Ishikawa (cell line): Measurements from ENCODE around the gene TMEM63A.

Experiments used
- CEBPB ChIP-seq: IDR thresholded peaks from 2 replicates; pipeline ENCODE4 v1.6.1; 2012
- CREB1 ChIP-seq: IDR thresholded peaks from 2 replicates; pipeline ENCODE4 v1.6.1; 2012; ENCODE audit warnings: low read depth
- EGR1 ChIP-seq: IDR thresholded peaks from 2 replicates; pipeline ENCODE4 v1.6.1; 2012
- EP300 ChIP-seq: IDR thresholded peaks from 2 replicates; pipeline ENCODE4 v1.6.1; 2012; ENCODE audit warnings: borderline replicate concordance
- FOXM1 ChIP-seq: IDR thresholded peaks from 2 replicates; pipeline ENCODE4 v1.6.1; 2012; ENCODE audit warnings: low read depth, borderline replicate concordance
- MAX ChIP-seq: IDR thresholded peaks from 2 replicates; pipeline ENCODE4 v1.6.1; 2012
- NFIC ChIP-seq: IDR thresholded peaks from 2 replicates; pipeline ENCODE4 v1.6.1; 2012
- RAD21 ChIP-seq: IDR thresholded peaks from 2 replicates; pipeline ENCODE4 v1.6.1; 2012; ENCODE audit warnings: low read depth
- REST ChIP-seq: IDR thresholded peaks from 2 replicates; pipeline ENCODE4 v1.6.1; 2012; ENCODE audit warnings: low read depth, mild to moderate bottlenecking
- TAF1 ChIP-seq: IDR thresholded peaks from 2 replicates; pipeline ENCODE4 v1.6.1; 2012; ENCODE audit warnings: low read depth, mild to moderate bottlenecking
- TCF12 ChIP-seq: IDR thresholded peaks from 2 replicates; pipeline ENCODE4 v1.6.1; 2012; ENCODE audit warnings: low read depth
- TEAD4 ChIP-seq: IDR thresholded peaks from 2 replicates; pipeline ENCODE4 v1.6.1; 2012
- USF1 ChIP-seq: IDR thresholded peaks from 2 replicates; pipeline ENCODE4 v1.6.1; 2012
- YY1 ChIP-seq: IDR thresholded peaks from 2 replicates; pipeline ENCODE4 v1.6.1; 2012; ENCODE audit warnings: low read depth
- ZBTB7A ChIP-seq: IDR thresholded peaks from 2 replicates; pipeline ENCODE4 v1.6.1; 2012; ENCODE audit warnings: low read depth

Gene TMEM63A

GRCh38 chr1:225881959-225882693 is at the start of gene TMEM63A:
Gene TMEM63A (minus strand): TSS chr1:225882380. CDS start chr1:225877580, 4,800 bp downstream.
- no peak for TF ChIP-seq EP300
- TF ChIP-seq TEAD4 = peak; percentile 9; the same call in 1 of the 2 replicates
- no peak for TF ChIP-seq USF1
- peak; percentile 62 for TF ChIP-seq MAX
- no peak for TF ChIP-seq REST
- TF ChIP-seq TAF1 = peak; percentile 71
- TF ChIP-seq TCF12 = no peak
- 0 out of 2 replicates have a peak, but pooled peaks have one; percentile 23 for TF ChIP-seq YY1
- no peak for TF ChIP-seq RAD21
- TF ChIP-seq EGR1 = peak; percentile 5; the same call in 1 of the 2 replicates
- no peak for TF ChIP-seq NFIC
- TF ChIP-seq ZBTB7A = peak; percentile 99
- TF ChIP-seq CEBPB = no peak
- TF ChIP-seq FOXM1 = no peak
- no peak for TF ChIP-seq CREB1

GRCh38 chr1:225931270-225932136 is 49.3 kb upstream of the TMEM63A start:
- TF ChIP-seq ZBTB7A (no peak), REST (no peak), TCF12 (no peak), USF1 (no peak), RAD21 (no peak), EGR1 (no peak), YY1 (no peak), TEAD4 (no peak), CEBPB (no peak), EP300 (no peak), CREB1 (no peak)

GRCh38 chr1:225930566-225930965 is 48.4 kb upstream of the TMEM63A start:
- TF ChIP-seq EGR1 (no peak), CREB1 (no peak), TEAD4 (no peak), USF1 (no peak)

GRCh38 chr1:225928186-225929175 is 46.3 kb upstream of the TMEM63A start:
- no peak for TF ChIP-seq YY1
- TF ChIP-seq RAD21 = no peak
- TF ChIP-seq USF1 = no peak
- TF ChIP-seq EP300 = no peak
- no peak for TF ChIP-seq MAX
- TF ChIP-seq TEAD4 = no peak
- TF ChIP-seq CEBPB = no peak
